HepG2 (cell line): ENCODE results near the gene NTN5. TPM values are rescaled to one million over a fixed set of nuclear protein-coding genes. Genes with fewer than 3 reads are reported as not detected.

Experiments used
- ATF7 ChIP-seq, 2 experiments: fragments of 450-650 bp in 1 of 2; sonication (generic) in 1 of 2; formaldehyde crosslinking in 1 of 2; IDR thresholded peaks; 2 replicates each; pipeline versions ENCODE4 v1.4.0 to v1.6.1; 2016 to 2020; ENCODE audit warnings: antibody characterized with exemption in 1 of 2, mild to moderate bottlenecking in 1 of 2, missing genetic modification reagents in 1 of 2
- GATAD2A ChIP-seq: IDR thresholded peaks from 2 replicates; pipeline ENCODE4 v1.6.1; 2016
- POLR2A ChIP-seq, 2 experiments: IDR thresholded peaks; 2 replicates each; pipeline ENCODE4 v1.6.1; 2011; ENCODE audit warnings: low read depth in 2 of 2, low read length in 2 of 2, mild to moderate bottlenecking in 1 of 2, moderate library complexity in 1 of 2; ENCODE audit not compliant: insufficient read depth in 1 of 2
- SCMH1 ChIP-seq: sonication (generic); formaldehyde crosslinking; IDR thresholded peaks from 2 replicates; pipeline ENCODE4 v1.9.0; 2021; ENCODE audit warnings: missing genetic modification reagents, mild to moderate bottlenecking, borderline replicate concordance
- SMAD3 ChIP-seq: sonication (generic); formaldehyde crosslinking; IDR thresholded peaks from 2 replicates; pipeline ENCODE4 v1.4.0; 2020; ENCODE audit warnings: missing genetic modification reagents
- THAP9 ChIP-seq: sonication (generic); formaldehyde crosslinking; IDR thresholded peaks from 2 replicates; pipeline ENCODE4; 2020; ENCODE audit warnings: missing genetic modification reagents, mild to moderate bottlenecking, borderline replicate concordance
- YY1 ChIP-seq: IDR thresholded peaks from 2 replicates; pipeline ENCODE4 v1.6.1; 2011; ENCODE audit warnings: low read length, low read depth, moderate library complexity, mild to moderate bottlenecking; ENCODE audit not compliant: insufficient read depth, insufficient replicate concordance
- ZNF275 ChIP-seq: sonication (generic); formaldehyde crosslinking; IDR thresholded peaks from 2 replicates; pipeline ENCODE4 v1.8.0; 2022; ENCODE audit warnings: missing genetic modification reagents, mild to moderate bottlenecking, inconsistent platforms, borderline replicate concordance
- ZNF672 ChIP-seq: sonication (generic); formaldehyde crosslinking; IDR thresholded peaks from 2 replicates; pipeline ENCODE4 v1.8.1; 2022; ENCODE audit warnings: missing genetic modification reagents
- ZNF75D ChIP-seq: sonication (generic); formaldehyde crosslinking; IDR thresholded peaks from 2 replicates; pipeline ENCODE4 v1.8.1; 2023; ENCODE audit warnings: missing genetic modification reagents, mild to moderate bottlenecking, borderline replicate concordance
- ZSCAN30 ChIP-seq: sonication (generic); formaldehyde crosslinking; IDR thresholded peaks from 2 replicates; pipeline ENCODE4 v1.5.0; 2020; ENCODE audit warnings: mild to moderate bottlenecking, missing genetic modification reagents
- ZSCAN9 ChIP-seq: IDR thresholded peaks from 2 replicates; pipeline ENCODE4 v1.6.1; 2016; ENCODE audit warnings: borderline replicate concordance
- polyA plus RNA-seq, 8 experiments: library from polyadenylated mRNA; depleted of rRNA in 3 of 8; stranded (reverse) in 7 of 8; unstranded in 1 of 8; fragments of >200 nt; fragmentation: Illumina TruSeq in 4 of 8; extraction: Trizol in 4 of 8; gene quantifications; 2 replicates each; pipeline versions ENCODE4 v1.2.1 to v1.2.3, GENCODE V29; 2011 to 2016; ENCODE audit warnings: low read depth in 4 of 8, missing spikeins in 1 of 8, mixed read lengths in 1 of 8; ENCODE audit not compliant: insufficient read depth in 1 of 8
- total RNA-seq, 5 experiments: library from RNA; depleted of rRNA; stranded (reverse); fragments of >200 nt; fragmentation: Illumina TruSeq; extraction: Trizol; gene quantifications; 2 replicates each; pipeline ENCODE4 v1.2.3, GENCODE V29; 2016; ENCODE audit warnings: low read depth in 1 of 5
- TF ChIP-seq, protein P1 (sequence below): sonication (generic); formaldehyde crosslinking; IDR thresholded peaks from 2 replicates; pipeline ENCODE4 v1.8.0; 2022; ENCODE audit warnings: missing genetic modification reagents, mild to moderate bottlenecking, moderate library complexity, borderline replicate concordance
- TF ChIP-seq, protein P2 (sequence below): sonication (generic); formaldehyde crosslinking; IDR thresholded peaks from 2 replicates; pipeline ENCODE4 v1.5.0; 2020; ENCODE audit warnings: mild to moderate bottlenecking, missing genetic modification reagents, borderline replicate concordance

Gene NTN5
- total and polyA plus RNA-seq, 2 of the 13 experiments (the other 11 are each of a cell fraction or from before 2014, with no cell fraction given), result 0.05 TPM; not detected in 1

DNA sequence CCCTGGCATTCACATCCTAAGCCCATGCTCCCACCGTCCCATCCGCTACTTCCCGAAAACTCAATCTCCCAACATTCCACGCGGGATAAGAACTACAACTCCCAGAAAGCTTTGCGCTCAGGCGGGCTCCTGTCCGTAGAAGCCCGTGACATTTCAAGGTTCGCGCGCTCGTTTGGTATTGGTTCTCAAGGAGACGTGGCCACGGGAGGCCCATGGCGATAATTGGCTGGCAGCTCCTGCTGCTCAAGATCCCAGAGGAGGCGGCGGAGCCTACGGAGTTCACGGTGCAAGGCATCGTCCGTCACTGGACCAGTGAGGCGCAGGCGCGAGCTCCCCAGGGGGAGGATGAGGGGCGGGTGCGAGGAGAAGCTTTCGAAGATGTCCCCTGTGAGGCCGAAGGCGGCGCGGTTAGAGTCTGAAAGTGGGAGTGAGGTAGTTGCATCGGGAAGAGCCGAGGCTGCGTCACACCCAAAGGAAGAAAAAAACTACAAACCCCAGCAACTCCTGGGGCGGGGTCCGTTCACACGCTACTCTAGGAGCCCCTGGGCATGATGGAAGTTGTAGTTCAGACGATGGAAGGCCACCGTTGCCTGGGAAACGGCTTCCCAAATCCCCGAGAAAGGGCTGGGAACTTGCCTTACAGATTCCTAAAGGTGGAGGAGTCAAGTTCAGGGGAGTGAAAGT, 47.9 kb upstream of the NTN5 start (continued):
- no peak for TF ChIP-seq ATF7 (IDR thresholded peaks at IDR 0.05)
- no peak for TF ChIP-seq ATF7 (CRISPR knock-in tag; IDR thresholded peaks at IDR 0.05)
- no peak; the same call in 1 of the 2 replicates for TF ChIP-seq THAP9 (CRISPR knock-in tag)
- TF ChIP-seq, protein P1, sequence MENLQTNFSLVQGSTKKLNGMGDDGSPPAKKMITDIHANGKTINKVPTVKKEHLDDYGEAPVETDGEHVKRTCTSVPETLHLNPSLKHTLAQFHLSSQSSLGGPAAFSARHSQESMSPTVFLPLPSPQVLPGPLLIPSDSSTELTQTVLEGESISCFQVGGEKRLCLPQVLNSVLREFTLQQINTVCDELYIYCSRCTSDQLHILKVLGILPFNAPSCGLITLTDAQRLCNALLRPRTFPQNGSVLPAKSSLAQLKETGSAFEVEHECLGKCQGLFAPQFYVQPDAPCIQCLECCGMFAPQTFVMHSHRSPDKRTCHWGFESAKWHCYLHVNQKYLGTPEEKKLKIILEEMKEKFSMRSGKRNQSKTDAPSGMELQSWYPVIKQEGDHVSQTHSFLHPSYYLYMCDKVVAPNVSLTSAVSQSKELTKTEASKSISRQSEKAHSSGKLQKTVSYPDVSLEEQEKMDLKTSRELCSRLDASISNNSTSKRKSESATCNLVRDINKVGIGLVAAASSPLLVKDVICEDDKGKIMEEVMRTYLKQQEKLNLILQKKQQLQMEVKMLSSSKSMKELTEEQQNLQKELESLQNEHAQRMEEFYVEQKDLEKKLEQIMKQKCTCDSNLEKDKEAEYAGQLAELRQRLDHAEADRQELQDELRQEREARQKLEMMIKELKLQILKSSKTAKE (CRISPR knock-in tag), result no peak
- TF ChIP-seq, protein P2, sequence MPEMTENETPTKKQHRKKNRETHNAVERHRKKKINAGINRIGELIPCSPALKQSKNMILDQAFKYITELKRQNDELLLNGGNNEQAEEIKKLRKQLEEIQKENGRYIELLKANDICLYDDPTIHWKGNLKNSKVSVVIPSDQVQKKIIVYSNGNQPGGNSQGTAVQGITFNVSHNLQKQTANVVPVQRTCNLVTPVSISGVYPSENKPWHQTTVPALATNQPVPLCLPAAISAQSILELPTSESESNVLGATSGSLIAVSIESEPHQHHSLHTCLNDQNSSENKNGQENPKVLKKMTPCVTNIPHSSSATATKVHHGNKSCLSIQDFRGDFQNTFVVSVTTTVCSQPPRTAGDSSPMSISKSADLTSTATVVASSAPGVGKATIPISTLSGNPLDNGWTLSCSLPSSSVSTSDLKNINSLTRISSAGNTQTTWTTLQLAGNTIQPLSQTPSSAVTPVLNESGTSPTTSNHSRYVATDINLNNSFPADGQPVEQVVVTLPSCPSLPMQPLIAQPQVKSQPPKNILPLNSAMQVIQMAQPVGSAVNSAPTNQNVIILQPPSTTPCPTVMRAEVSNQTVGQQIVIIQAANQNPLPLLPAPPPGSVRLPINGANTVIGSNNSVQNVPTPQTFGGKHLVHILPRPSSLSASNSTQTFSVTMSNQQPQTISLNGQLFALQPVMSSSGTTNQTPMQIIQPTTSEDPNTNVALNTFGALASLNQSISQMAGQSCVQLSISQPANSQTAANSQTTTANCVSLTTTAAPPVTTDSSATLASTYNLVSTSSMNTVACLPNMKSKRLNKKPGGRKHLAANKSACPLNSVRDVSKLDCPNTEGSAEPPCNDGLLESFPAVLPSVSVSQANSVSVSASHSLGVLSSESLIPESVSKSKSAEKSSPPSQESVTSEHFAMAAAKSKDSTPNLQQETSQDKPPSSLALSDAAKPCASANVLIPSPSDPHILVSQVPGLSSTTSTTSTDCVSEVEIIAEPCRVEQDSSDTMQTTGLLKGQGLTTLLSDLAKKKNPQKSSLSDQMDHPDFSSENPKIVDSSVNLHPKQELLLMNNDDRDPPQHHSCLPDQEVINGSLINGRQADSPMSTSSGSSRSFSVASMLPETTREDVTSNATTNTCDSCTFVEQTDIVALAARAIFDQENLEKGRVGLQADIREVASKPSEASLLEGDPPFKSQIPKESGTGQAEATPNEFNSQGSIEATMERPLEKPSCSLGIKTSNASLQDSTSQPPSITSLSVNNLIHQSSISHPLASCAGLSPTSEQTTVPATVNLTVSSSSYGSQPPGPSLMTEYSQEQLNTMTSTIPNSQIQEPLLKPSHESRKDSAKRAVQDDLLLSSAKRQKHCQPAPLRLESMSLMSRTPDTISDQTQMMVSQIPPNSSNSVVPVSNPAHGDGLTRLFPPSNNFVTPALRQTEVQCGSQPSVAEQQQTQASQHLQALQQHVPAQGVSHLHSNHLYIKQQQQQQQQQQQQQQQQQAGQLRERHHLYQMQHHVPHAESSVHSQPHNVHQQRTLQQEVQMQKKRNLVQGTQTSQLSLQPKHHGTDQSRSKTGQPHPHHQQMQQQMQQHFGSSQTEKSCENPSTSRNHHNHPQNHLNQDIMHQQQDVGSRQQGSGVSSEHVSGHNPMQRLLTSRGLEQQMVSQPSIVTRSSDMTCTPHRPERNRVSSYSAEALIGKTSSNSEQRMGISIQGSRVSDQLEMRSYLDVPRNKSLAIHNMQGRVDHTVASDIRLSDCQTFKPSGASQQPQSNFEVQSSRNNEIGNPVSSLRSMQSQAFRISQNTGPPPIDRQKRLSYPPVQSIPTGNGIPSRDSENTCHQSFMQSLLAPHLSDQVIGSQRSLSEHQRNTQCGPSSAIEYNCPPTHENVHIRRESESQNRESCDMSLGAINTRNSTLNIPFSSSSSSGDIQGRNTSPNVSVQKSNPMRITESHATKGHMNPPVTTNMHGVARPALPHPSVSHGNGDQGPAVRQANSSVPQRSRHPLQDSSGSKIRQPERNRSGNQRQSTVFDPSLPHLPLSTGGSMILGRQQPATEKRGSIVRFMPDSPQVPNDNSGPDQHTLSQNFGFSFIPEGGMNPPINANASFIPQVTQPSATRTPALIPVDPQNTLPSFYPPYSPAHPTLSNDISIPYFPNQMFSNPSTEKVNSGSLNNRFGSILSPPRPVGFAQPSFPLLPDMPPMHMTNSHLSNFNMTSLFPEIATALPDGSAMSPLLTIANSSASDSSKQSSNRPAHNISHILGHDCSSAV, result no peak
- TF ChIP-seq ZNF275 (CRISPR knock-in tag), result no peak
- no peak for TF ChIP-seq ZNF672 (CRISPR knock-in tag)
- peak; percentile 34; the same call in 1 of the 2 replicates for TF ChIP-seq GATAD2A (CRISPR knock-in tag)
- peak; percentile 13 for TF ChIP-seq YY1
- TF ChIP-seq ZNF75D (CRISPR knock-in tag), result no peak
- TF ChIP-seq ZSCAN30 (CRISPR knock-in tag), result no peak
- peak; percentile 28; the same call in 1 of the 2 replicates for TF ChIP-seq ZSCAN9 (CRISPR knock-in tag)
- TF ChIP-seq POLR2A (IDR thresholded peaks at IDR 0.05; ENCODE audit: insufficient read depth in 1 of 2, low read depth in 2 of 2, low read length in 2 of 2), result 0 out of 4 replicates have a peak, but pooled peaks of 1 of the 2 experiments have one; percentile 12
- TF ChIP-seq SMAD3, result 0 out of 2 replicates have a peak, but pooled peaks have one; percentile 37
- no peak for TF ChIP-seq SCMH1 (CRISPR knock-in tag)
